ENCODE results near the gene NLE1.
"Not testable (repeated sequence)": the region's sequence is repeated elsewhere in the genome, so short reads cannot be mapped to it uniquely, and the experiment has no call there.

Gene NLE1

GRCh38 chr17:35090707-35091106 lies 51.4 kb downstream of the NLE1 start:
- not testable (repeated sequence) for H3K4me3 ChIP-seq
- H3K27ac ChIP-seq, result peak overlapping the region in 1 of 21 experiments; percentile 12

- H3K27ac ChIP-seq, result peak overlapping the region in 20 of 21 experiments; percentile 29 to 99 (median 93)
- peak overlapping the region; percentile 74 to 96 (median 93) for H3K4me3 ChIP-seq
Measured at GRCh38 chr17:35089586-35090296, 52.4 kb downstream of the NLE1 start.

GRCh38 chr17:35088881-35089585 lies 53.1 kb downstream of the NLE1 start:
- peak overlapping the region; percentile 74 to 96 (median 93) for H3K4me3 ChIP-seq
- H3K27ac ChIP-seq, result peak overlapping the region; percentile 66 to 99 (median 93)

GRCh38 chr17:35088356-35088880 lies 53.7 kb downstream of the NLE1 start:
- H3K27ac ChIP-seq, result peak overlapping the region; percentile 66 to 99 (median 93)

GRCh38 chr17:35087731-35088355 lies 54.3 kb downstream of the NLE1 start:
- Histone ChIP-seq H3K4me3 (peak overlapping the region; percentile 74 to 96 (median 93)), H3K27ac (peak overlapping the region in 20 of 21 experiments; percentile 82 to 99 (median 93))

More at GRCh38 chr17:35088356-35088880, 53.7 kb downstream of the NLE1 start:
- peak overlapping the region; percentile 74 to 96 (median 93) for H3K4me3 ChIP-seq

GRCh38 chr17:35086931-35087573 lies 55.1 kb downstream of the NLE1 start:
- H3K27ac ChIP-seq, result peak overlapping the region in 7 of 21 experiments; percentile 32 to 99 (median 93)
- peak overlapping the region in 3 of 7 experiments; percentile 4 to 95 (median 93) for H3K4me3 ChIP-seq

GRCh38 chr17:35086164-35086563 lies 55.9 kb downstream of the NLE1 start:
- Histone ChIP-seq H3K4me3 (no peak overlapping the region), H3K27ac (peak overlapping the region in 5 of 21 experiments; percentile 3 to 98 (median 37))

- Histone ChIP-seq H3K27ac (peak overlapping the region in 2 of 21 experiments; percentile 3 to 98), H3K4me3 (no peak overlapping the region)
Measured at GRCh38 chr17:35084987-35085386, 57.1 kb downstream of the NLE1 start.

GRCh38 chr17:35083071-35083470 lies 59.0 kb downstream of the NLE1 start:
- Histone ChIP-seq H3K27ac (peak overlapping the region in 2 of 21 experiments; percentile 5 to 43), H3K4me3 (no peak overlapping the region)

- Histone ChIP-seq H3K4me3 (no peak overlapping the region), H3K27ac (peak overlapping the region in 4 of 21 experiments; percentile 5 to 66 (median 41))
Measured at GRCh38 chr17:35082073-35082657, 59.9 kb downstream of the NLE1 start.

- Histone ChIP-seq H3K4me3 (no peak overlapping the region), H3K27ac (peak overlapping the region in 2 of 21 experiments; percentile 31 to 43)
Measured at GRCh38 chr17:35081638-35082037, 60.5 kb downstream of the NLE1 start.

- no peak overlapping the region for H3K4me3 ChIP-seq
- peak overlapping the region in 5 of 21 experiments; percentile 5 to 43 (median 35) for H3K27ac ChIP-seq
Measured at GRCh38 chr17:35080536-35080935, 61.6 kb downstream of the NLE1 start.

- no peak overlapping the region for H3K4me3 ChIP-seq
- peak overlapping the region in 5 of 21 experiments; percentile 5 to 43 (median 31) for H3K27ac ChIP-seq
Measured at GRCh38 chr17:35079547-35080423, 62.3 kb downstream of the NLE1 start.

Data from skin epidermis (tissue), 12 donors.